HepG2 (cell line): Measurements from ENCODE around the gene NUP153. TPM values are rescaled to one million over a fixed set of nuclear protein-coding genes. Genes with fewer than 3 reads are reported as not detected.
A peak's percentile ranks its signal among the peaks of the same experiment; 100 is the strongest.

Source experiments
- MED13 ChIP-seq: sonication (generic); formaldehyde crosslinking; IDR thresholded peaks from 2 replicates; pipeline ENCODE4 v1.5.0; 2020; ENCODE audit warnings: missing genetic modification reagents
- SKI ChIP-seq: fragments of 450-650 bp; IDR thresholded peaks from one replicate; pipeline ENCODE4 v1.6.1; 2018; ENCODE audit warnings: mild to moderate bottlenecking; ENCODE audit not compliant: partially characterized antibody
- TOE1 ChIP-seq: sonication (generic); formaldehyde crosslinking; IDR thresholded peaks from 2 replicates; pipeline ENCODE4 v1.4.0; 2020; ENCODE audit warnings: mild to moderate bottlenecking, missing genetic modification reagents
- ZBTB7A ChIP-seq: sonication (generic); formaldehyde crosslinking; IDR thresholded peaks from 2 replicates; pipeline ENCODE4 v1.8.0; 2022; ENCODE audit warnings: mild to moderate bottlenecking, missing genetic modification reagents
- ZFP36 ChIP-seq: fragments of 150-350 bp; IDR thresholded peaks from 2 replicates; pipeline ENCODE4 v1.6.1; 2018; ENCODE audit warnings: borderline replicate concordance, low read length, low read depth; ENCODE audit not compliant: partially characterized antibody
- ZFP41 ChIP-seq: sonication (generic); formaldehyde crosslinking; IDR thresholded peaks from 2 replicates; pipeline ENCODE4 v1.4.0; 2020; ENCODE audit warnings: mild to moderate bottlenecking, missing genetic modification reagents, borderline replicate concordance
- ZKSCAN5 ChIP-seq: sonication (generic); formaldehyde crosslinking; IDR thresholded peaks from 2 replicates; pipeline ENCODE4 v1.5.1; 2020; ENCODE audit warnings: mild to moderate bottlenecking, missing genetic modification reagents
- ZNF367 ChIP-seq: sonication (generic); formaldehyde crosslinking; IDR thresholded peaks from 2 replicates; pipeline ENCODE4 v1.4.0; 2020; ENCODE audit warnings: missing genetic modification reagents, borderline replicate concordance
- ZNF550 ChIP-seq: sonication (generic); formaldehyde crosslinking; IDR thresholded peaks from 2 replicates; pipeline ENCODE4 v1.4.0; 2020; ENCODE audit warnings: mild to moderate bottlenecking, missing genetic modification reagents, borderline replicate concordance
- ZNF883 ChIP-seq: sonication (generic); formaldehyde crosslinking; IDR thresholded peaks from 2 replicates; pipeline ENCODE4 v1.5.1; 2020; ENCODE audit warnings: mild to moderate bottlenecking, missing genetic modification reagents; ENCODE audit errors: not compliant biosample characterization
- polyA plus RNA-seq, 8 experiments: library from polyadenylated mRNA; depleted of rRNA in 3 of 8; stranded (reverse) in 7 of 8; unstranded in 1 of 8; fragments of >200 nt; fragmentation: Illumina TruSeq in 4 of 8; extraction: Trizol in 4 of 8; gene quantifications; 2 replicates each; pipeline versions ENCODE4 v1.2.1 to v1.2.3, GENCODE V29; 2011 to 2016; ENCODE audit warnings: low read depth in 4 of 8, missing spikeins in 1 of 8, mixed read lengths in 1 of 8; ENCODE audit not compliant: insufficient read depth in 1 of 8
- total RNA-seq, 5 experiments: library from RNA; depleted of rRNA; stranded (reverse); fragments of >200 nt; fragmentation: Illumina TruSeq; extraction: Trizol; gene quantifications; 2 replicates each; pipeline ENCODE4 v1.2.3, GENCODE V29; 2016; ENCODE audit warnings: low read depth in 1 of 5
- TF ChIP-seq, protein P1 (sequence below): sonication (generic); formaldehyde crosslinking; IDR thresholded peaks from 2 replicates; pipeline ENCODE4 v1.4.0; 2020; ENCODE audit warnings: missing genetic modification reagents
- TF ChIP-seq, protein P2 (sequence below): IDR thresholded peaks from 2 replicates; pipeline ENCODE4 v1.6.1; 2016; ENCODE audit warnings: missing compliant biosample characterization, missing genetic modification reagents, borderline replicate concordance
- TF ChIP-seq, protein P3 (sequence below): sonication (generic); formaldehyde crosslinking; IDR thresholded peaks from 2 replicates; pipeline ENCODE4 v1.9.0; 2021; ENCODE audit warnings: mild to moderate bottlenecking, missing genetic modification reagents
- TF ChIP-seq, protein P4 (sequence below): sonication (generic); formaldehyde crosslinking; IDR thresholded peaks from 2 replicates; pipeline ENCODE4 v1.4.0; 2020; ENCODE audit warnings: missing genetic modification reagents; ENCODE audit errors: not compliant biosample characterization

Gene NUP153
- total and polyA plus RNA-seq, 2 of the 13 experiments (the other 11 are each of a cell fraction or from before 2014, with no cell fraction given): 29.8 to 55.2 TPM

DNA sequence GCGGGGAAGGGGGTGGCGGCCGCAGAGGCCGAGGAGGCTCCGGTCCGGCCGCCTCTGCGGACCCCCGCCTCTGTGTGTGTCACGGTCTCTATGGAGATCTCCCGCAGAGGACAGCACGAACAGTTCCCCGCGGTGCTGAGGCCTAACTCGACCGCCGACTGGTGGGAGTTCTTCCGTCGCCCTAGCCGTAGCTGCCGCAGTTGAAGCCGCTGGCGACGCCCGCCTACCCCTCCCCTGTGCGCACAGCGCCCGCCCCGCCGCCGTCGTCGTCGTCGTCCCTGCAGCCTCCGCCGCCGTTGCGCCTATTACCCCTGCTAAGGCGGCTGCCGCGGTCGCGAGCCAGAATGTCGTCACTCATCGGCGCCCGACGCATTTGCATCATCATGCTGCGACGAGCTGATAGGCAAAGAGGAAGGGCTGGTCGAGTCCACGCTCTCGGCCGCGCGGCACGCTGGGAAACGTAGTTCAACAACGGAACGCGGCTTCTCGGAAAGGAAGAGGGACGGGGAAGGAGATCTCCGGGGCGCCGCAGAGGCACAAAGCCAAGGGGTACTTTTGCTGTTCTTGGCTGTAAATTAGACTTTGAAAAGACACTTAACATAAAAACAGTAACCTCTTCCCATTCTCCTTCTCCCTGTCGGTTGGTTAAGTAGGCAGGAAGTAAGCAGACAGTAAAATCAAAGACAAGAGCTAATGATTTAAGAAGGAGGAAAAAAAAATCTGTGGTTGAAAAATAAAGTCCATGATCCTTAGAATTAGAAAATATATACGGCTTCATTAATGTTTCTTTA, at the start of gene NUP153 (continued):
- TF ChIP-seq, protein P1, sequence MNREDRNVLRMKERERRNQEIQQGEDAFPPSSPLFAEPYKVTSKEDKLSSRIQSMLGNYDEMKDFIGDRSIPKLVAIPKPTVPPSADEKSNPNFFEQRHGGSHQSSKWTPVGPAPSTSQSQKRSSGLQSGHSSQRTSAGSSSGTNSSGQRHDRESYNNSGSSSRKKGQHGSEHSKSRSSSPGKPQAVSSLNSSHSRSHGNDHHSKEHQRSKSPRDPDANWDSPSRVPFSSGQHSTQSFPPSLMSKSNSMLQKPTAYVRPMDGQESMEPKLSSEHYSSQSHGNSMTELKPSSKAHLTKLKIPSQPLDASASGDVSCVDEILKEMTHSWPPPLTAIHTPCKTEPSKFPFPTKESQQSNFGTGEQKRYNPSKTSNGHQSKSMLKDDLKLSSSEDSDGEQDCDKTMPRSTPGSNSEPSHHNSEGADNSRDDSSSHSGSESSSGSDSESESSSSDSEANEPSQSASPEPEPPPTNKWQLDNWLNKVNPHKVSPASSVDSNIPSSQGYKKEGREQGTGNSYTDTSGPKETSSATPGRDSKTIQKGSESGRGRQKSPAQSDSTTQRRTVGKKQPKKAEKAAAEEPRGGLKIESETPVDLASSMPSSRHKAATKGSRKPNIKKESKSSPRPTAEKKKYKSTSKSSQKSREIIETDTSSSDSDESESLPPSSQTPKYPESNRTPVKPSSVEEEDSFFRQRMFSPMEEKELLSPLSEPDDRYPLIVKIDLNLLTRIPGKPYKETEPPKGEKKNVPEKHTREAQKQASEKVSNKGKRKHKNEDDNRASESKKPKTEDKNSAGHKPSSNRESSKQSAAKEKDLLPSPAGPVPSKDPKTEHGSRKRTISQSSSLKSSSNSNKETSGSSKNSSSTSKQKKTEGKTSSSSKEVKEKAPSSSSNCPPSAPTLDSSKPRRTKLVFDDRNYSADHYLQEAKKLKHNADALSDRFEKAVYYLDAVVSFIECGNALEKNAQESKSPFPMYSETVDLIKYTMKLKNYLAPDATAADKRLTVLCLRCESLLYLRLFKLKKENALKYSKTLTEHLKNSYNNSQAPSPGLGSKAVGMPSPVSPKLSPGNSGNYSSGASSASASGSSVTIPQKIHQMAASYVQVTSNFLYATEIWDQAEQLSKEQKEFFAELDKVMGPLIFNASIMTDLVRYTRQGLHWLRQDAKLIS (CRISPR knock-in tag): no peak
- no peak for TF ChIP-seq ZFP41
- TF ChIP-seq, protein P2, sequence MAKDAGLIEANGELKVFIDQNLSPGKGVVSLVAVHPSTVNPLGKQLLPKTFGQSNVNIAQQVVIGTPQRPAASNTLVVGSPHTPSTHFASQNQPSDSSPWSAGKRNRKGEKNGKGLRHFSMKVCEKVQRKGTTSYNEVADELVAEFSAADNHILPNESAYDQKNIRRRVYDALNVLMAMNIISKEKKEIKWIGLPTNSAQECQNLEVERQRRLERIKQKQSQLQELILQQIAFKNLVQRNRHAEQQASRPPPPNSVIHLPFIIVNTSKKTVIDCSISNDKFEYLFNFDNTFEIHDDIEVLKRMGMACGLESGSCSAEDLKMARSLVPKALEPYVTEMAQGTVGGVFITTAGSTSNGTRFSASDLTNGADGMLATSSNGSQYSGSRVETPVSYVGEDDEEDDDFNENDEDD (CRISPR knock-in tag): peak; percentile 96
- peak; percentile 25; the same call in 1 of the 2 replicates for TF ChIP-seq MED13 (CRISPR knock-in tag)
- TF ChIP-seq, protein P3, sequence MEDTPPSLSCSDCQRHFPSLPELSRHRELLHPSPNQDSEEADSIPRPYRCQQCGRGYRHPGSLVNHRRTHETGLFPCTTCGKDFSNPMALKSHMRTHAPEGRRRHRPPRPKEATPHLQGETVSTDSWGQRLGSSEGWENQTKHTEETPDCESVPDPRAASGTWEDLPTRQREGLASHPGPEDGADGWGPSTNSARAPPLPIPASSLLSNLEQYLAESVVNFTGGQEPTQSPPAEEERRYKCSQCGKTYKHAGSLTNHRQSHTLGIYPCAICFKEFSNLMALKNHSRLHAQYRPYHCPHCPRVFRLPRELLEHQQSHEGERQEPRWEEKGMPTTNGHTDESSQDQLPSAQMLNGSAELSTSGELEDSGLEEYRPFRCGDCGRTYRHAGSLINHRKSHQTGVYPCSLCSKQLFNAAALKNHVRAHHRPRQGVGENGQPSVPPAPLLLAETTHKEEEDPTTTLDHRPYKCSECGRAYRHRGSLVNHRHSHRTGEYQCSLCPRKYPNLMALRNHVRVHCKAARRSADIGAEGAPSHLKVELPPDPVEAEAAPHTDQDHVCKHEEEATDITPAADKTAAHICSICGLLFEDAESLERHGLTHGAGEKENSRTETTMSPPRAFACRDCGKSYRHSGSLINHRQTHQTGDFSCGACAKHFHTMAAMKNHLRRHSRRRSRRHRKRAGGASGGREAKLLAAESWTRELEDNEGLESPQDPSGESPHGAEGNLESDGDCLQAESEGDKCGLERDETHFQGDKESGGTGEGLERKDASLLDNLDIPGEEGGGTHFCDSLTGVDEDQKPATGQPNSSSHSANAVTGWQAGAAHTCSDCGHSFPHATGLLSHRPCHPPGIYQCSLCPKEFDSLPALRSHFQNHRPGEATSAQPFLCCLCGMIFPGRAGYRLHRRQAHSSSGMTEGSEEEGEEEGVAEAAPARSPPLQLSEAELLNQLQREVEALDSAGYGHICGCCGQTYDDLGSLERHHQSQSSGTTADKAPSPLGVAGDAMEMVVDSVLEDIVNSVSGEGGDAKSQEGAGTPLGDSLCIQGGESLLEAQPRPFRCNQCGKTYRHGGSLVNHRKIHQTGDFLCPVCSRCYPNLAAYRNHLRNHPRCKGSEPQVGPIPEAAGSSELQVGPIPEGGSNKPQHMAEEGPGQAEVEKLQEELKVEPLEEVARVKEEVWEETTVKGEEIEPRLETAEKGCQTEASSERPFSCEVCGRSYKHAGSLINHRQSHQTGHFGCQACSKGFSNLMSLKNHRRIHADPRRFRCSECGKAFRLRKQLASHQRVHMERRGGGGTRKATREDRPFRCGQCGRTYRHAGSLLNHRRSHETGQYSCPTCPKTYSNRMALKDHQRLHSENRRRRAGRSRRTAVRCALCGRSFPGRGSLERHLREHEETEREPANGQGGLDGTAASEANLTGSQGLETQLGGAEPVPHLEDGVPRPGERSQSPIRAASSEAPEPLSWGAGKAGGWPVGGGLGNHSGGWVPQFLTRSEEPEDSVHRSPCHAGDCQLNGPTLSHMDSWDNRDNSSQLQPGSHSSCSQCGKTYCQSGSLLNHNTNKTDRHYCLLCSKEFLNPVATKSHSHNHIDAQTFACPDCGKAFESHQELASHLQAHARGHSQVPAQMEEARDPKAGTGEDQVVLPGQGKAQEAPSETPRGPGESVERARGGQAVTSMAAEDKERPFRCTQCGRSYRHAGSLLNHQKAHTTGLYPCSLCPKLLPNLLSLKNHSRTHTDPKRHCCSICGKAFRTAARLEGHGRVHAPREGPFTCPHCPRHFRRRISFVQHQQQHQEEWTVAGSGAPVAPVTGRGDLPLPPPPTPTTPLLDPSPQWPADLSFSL (CRISPR knock-in tag): no peak
- no peak for TF ChIP-seq ZNF550
- TF ChIP-seq ZBTB7A (CRISPR knock-in tag): no peak; the same call in 1 of the 2 replicates
- TF ChIP-seq SKI: peak; percentile 85
- TF ChIP-seq, protein P4, sequence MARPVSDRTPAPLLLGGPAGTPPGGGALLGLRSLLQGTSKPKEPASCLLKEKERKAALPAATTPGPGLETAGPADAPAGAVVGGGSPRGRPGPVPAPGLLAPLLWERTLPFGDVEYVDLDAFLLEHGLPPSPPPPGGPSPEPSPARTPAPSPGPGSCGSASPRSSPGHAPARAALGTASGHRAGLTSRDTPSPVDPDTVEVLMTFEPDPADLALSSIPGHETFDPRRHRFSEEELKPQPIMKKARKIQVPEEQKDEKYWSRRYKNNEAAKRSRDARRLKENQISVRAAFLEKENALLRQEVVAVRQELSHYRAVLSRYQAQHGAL (CRISPR knock-in tag): peak; percentile 85
- TF ChIP-seq ZFP36: no peak
- no peak; the same call in 1 of the 2 replicates for TF ChIP-seq ZKSCAN5 (CRISPR knock-in tag)
- peak; percentile 68; the same call in 1 of the 2 replicates for TF ChIP-seq TOE1
- no peak for TF ChIP-seq ZNF883 (CRISPR knock-in tag)
- no peak for TF ChIP-seq ZNF367
